HEK293 (cell line): Measurements from ENCODE around the gene AMPD3.

Experiments used
- KLF1 ChIP-seq: fragments of 450-650 bp; formaldehyde crosslinking; IDR thresholded peaks from 2 replicates; pipeline ENCODE4 v1.5.1; 2016; ENCODE audit warnings: missing biosample characterization, missing genetic modification characterization
- YY1 ChIP-seq: fragments of 450-650 bp; formaldehyde crosslinking; IDR thresholded peaks from 2 replicates; pipeline ENCODE4 v1.5.1; 2018; ENCODE audit warnings: missing biosample characterization, missing genetic modification characterization
- ZNF112 ChIP-seq: fragments of 450-650 bp; formaldehyde crosslinking; IDR thresholded peaks from 2 replicates; pipeline ENCODE4 v1.5.0; 2017; ENCODE audit warnings: missing biosample characterization, missing genetic modification characterization
- ZNF121 ChIP-seq: fragments of 450-650 bp; formaldehyde crosslinking; IDR thresholded peaks from 2 replicates; pipeline ENCODE4 v1.5.1; 2016; ENCODE audit warnings: missing biosample characterization, missing genetic modification characterization
- ZNF501 ChIP-seq: fragments of 450-650 bp; formaldehyde crosslinking; IDR thresholded peaks from 2 replicates; pipeline ENCODE4 v1.5.1; 2016; ENCODE audit warnings: missing biosample characterization, missing genetic modification characterization
- ZNF624 ChIP-seq: fragments of 450-650 bp; formaldehyde crosslinking; IDR thresholded peaks from 2 replicates; pipeline ENCODE4 v1.5.1; 2017; ENCODE audit warnings: missing biosample characterization, missing genetic modification characterization
- ZNF747 ChIP-seq: fragments of 450-650 bp; formaldehyde crosslinking; IDR thresholded peaks from 2 replicates; pipeline ENCODE4 v1.5.1; 2016; ENCODE audit warnings: missing biosample characterization, missing genetic modification characterization
- TF ChIP-seq, protein P1 (sequence below): fragments of 450-650 bp; formaldehyde crosslinking; IDR thresholded peaks from 2 replicates; pipeline ENCODE4 v1.5.1; 2016; ENCODE audit warnings: missing biosample characterization, missing genetic modification characterization
- TF ChIP-seq, protein P2 (sequence below): sonication (generic); formaldehyde crosslinking; IDR thresholded peaks from 2 replicates; pipeline ENCODE4 v1.8.1; 2022; ENCODE audit warnings: mild to moderate bottlenecking, moderate library complexity, missing genetic modification reagents
- TF ChIP-seq, protein P3 (sequence below): fragments of 450-650 bp; formaldehyde crosslinking; IDR thresholded peaks from 2 replicates; pipeline ENCODE4 v1.5.1; 2016; ENCODE audit warnings: missing biosample characterization, missing genetic modification characterization

DNA sequence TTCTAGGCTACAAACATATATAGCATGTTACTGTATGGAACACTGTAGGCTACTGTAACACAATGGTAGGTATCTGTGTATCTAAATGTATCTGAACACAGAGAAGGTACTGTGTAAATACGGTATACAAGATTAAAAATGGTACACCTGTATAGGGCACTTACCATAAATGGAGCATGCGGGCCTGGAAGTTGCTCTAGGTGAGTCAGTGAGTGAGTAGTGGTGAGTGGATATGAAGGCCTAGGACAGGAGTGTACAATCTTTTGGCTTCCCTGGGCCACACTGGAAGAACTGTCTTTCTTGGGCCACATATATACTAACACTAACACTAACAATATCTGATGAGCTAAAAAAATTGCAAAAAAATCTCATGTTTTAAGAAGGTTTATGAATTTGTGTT lies 64.6 kb downstream of the AMPD3 start:
- TF ChIP-seq, protein P1, sequence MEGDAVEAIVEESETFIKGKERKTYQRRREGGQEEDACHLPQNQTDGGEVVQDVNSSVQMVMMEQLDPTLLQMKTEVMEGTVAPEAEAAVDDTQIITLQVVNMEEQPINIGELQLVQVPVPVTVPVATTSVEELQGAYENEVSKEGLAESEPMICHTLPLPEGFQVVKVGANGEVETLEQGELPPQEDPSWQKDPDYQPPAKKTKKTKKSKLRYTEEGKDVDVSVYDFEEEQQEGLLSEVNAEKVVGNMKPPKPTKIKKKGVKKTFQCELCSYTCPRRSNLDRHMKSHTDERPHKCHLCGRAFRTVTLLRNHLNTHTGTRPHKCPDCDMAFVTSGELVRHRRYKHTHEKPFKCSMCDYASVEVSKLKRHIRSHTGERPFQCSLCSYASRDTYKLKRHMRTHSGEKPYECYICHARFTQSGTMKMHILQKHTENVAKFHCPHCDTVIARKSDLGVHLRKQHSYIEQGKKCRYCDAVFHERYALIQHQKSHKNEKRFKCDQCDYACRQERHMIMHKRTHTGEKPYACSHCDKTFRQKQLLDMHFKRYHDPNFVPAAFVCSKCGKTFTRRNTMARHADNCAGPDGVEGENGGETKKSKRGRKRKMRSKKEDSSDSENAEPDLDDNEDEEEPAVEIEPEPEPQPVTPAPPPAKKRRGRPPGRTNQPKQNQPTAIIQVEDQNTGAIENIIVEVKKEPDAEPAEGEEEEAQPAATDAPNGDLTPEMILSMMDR (tag by site-specific recombination), result no peak
- TF ChIP-seq ZNF624, result no peak
- TF ChIP-seq, protein P2, sequence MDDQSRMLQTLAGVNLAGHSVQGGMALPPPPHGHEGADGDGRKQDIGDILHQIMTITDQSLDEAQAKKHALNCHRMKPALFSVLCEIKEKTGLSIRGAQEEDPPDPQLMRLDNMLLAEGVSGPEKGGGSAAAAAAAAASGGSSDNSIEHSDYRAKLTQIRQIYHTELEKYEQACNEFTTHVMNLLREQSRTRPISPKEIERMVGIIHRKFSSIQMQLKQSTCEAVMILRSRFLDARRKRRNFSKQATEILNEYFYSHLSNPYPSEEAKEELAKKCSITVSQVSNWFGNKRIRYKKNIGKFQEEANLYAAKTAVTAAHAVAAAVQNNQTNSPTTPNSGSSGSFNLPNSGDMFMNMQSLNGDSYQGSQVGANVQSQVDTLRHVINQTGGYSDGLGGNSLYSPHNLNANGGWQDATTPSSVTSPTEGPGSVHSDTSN (CRISPR knock-in tag), result no peak
- TF ChIP-seq ZNF112 (tag by site-specific recombination), result no peak
- TF ChIP-seq, protein P3, sequence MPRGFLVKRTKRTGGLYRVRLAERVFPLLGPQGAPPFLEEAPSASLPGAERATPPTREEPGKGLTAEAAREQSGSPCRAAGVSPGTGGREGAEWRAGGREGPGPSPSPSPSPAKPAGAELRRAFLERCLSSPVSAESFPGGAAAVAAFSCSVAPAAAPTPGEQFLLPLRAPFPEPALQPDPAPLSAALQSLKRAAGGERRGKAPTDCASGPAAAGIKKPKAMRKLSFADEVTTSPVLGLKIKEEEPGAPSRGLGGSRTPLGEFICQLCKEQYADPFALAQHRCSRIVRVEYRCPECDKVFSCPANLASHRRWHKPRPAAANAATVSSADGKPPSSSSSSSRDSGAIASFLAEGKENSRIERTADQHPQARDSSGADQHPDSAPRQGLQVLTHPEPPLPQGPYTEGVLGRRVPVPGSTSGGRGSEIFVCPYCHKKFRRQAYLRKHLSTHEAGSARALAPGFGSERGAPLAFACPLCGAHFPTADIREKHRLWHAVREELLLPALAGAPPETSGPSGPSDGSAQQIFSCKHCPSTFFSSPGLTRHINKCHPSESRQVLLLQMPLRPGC (tag by site-specific recombination), result no peak
- no peak for TF ChIP-seq ZNF501
- TF ChIP-seq ZNF121 (tag by site-specific recombination), result no peak
- TF ChIP-seq ZNF747 (tag by site-specific recombination), result no peak
- no peak for TF ChIP-seq YY1 (tag by site-specific recombination)
- no peak for TF ChIP-seq KLF1
